ENCODE data around the gene RTL10. TPM values are rescaled to one million over a fixed set of nuclear protein-coding genes. Genes with fewer than 3 reads are reported as not detected.

RTL10 gene
- polyA plus RNA-seq, 2 of the 4 experiments (the other 2 are of a cell fraction) = 4.4 to 5.1 TPM

DNA sequence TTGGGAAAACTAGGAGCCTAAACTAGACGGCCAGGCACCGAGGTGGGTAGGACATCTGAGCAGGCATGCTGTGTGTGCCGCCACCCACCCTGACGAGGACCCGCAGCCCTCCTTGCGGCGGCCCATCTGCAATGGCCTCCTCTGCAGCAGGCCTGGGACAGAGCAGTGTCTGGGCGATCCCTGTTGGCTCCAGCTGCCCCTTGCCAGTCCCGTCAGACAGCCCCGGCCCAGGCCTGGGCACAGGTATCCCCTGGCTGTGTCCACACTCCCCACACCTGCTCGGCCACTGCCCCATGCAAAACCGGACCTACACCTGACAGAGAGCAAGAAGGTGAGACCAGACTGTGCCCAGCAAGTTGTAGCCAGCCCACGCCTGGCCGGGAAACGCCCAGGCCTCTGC is 38.7 kb upstream of the RTL10 start:
- ATAC-seq (no peak), FAIRE-seq (no peak), DNase-seq (ENCODE audit: low read depth in 1 of 2, low spot score in 1 of 2) (no peak)
- TF ChIP-seq FOXS1 (CRISPR knock-in tag; IDR thresholded peaks at IDR 0.05) (no peak), HOXB5 (CRISPR knock-in tag; IDR thresholded peaks at IDR 0.05) (no peak), HOXA7 (CRISPR knock-in tag; IDR thresholded peaks at IDR 0.05) (no peak), EP300 (IDR thresholded peaks at IDR 0.05) (no peak), PHF8 (IDR thresholded peaks at IDR 0.05; ENCODE audit: borderline replicate concordance, low read depth) (no peak), HDAC2 (IDR thresholded peaks at IDR 0.05) (no peak), ZSCAN20 (CRISPR knock-in tag; IDR thresholded peaks at IDR 0.05) (no peak), MAFK (IDR thresholded peaks at IDR 0.05; ENCODE audit: partially characterized antibody) (no peak), ZC3H11A (IDR thresholded peaks at IDR 0.05) (no peak), KDM5A (IDR thresholded peaks at IDR 0.05) (no peak), JUN (IDR thresholded peaks at IDR 0.05) (no peak), FOSB (CRISPR knock-in tag; IDR thresholded peaks at IDR 0.05) (no peak), CHD2 (IDR thresholded peaks at IDR 0.05; ENCODE audit: low read length, partially characterized antibody) (no peak)
- Histone ChIP-seq H3K4me2 (no peak overlapping the region), H3K9me3 (no peaks in the 10 kb centered on the region), H3K4me1 (peaks cover 14% of the 10 kb centered on the region), H3K4me3 (no peak overlapping the region), H3K27ac (no peak overlapping the region)
- CTCF ChIA-PET = interaction anchor here (1.0 to 2.2 kb wide), 2 partner anchors 12 to 163 kb away, joined by 3 to 9 read pairs; no protein-coding TSS in a partner anchor
- POLR2A ChIA-PET = no interaction called here
- WGBS (ENCODE audit: missing lambda C conversion rate) = 67% methylated on average over 3 of the region's 15 CpGs

DNA sequence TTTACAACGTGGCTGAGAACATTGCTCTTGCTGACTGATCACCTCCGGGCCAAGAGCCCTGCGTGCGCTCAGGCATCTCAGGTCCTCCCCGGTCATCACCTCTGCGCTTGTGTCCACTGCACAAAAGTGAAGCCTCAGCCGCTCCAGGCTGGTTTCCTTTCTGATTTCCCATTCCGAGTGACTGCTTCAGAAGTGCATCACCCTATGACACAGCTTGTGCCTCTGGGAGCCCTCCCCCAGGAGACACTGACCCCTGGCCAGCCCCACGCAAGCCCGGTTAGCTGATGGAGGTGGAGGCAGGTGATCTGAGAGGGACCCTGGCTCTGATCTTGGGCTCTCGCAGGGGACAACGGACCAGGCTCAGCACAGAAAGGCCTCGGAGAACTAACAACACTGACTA is 38.3 kb upstream of the RTL10 start:
- DNase-seq (ENCODE audit: low read depth in 1 of 2, low spot score in 1 of 2) (no peak), ATAC-seq (no peak), FAIRE-seq (no peak)
- no peak overlapping the region for H3K27ac ChIP-seq
- CTCF ChIA-PET = interaction anchor here (1.0 to 2.2 kb wide), 2 partner anchors 11 to 162 kb away, joined by 3 to 9 read pairs; no protein-coding TSS in a partner anchor
- H3K4me3 ChIP-seq = no peak overlapping the region
- no peaks in the 10 kb centered on the region for H3K9me3 ChIP-seq
- H3K4me1 ChIP-seq = peaks cover 14% of the 10 kb centered on the region
- TF ChIP-seq, protein P1, sequence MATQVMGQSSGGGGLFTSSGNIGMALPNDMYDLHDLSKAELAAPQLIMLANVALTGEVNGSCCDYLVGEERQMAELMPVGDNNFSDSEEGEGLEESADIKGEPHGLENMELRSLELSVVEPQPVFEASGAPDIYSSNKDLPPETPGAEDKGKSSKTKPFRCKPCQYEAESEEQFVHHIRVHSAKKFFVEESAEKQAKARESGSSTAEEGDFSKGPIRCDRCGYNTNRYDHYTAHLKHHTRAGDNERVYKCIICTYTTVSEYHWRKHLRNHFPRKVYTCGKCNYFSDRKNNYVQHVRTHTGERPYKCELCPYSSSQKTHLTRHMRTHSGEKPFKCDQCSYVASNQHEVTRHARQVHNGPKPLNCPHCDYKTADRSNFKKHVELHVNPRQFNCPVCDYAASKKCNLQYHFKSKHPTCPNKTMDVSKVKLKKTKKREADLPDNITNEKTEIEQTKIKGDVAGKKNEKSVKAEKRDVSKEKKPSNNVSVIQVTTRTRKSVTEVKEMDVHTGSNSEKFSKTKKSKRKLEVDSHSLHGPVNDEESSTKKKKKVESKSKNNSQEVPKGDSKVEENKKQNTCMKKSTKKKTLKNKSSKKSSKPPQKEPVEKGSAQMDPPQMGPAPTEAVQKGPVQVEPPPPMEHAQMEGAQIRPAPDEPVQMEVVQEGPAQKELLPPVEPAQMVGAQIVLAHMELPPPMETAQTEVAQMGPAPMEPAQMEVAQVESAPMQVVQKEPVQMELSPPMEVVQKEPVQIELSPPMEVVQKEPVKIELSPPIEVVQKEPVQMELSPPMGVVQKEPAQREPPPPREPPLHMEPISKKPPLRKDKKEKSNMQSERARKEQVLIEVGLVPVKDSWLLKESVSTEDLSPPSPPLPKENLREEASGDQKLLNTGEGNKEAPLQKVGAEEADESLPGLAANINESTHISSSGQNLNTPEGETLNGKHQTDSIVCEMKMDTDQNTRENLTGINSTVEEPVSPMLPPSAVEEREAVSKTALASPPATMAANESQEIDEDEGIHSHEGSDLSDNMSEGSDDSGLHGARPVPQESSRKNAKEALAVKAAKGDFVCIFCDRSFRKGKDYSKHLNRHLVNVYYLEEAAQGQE (IDR thresholded peaks at IDR 0.05) = no peak
- TF ChIP-seq SREBF2 (IDR thresholded peaks at IDR 0.05) = no peak
- no peak for TF ChIP-seq CHD2 (IDR thresholded peaks at IDR 0.05; ENCODE audit: low read length, partially characterized antibody)
- TF ChIP-seq EP300 (IDR thresholded peaks at IDR 0.05) = no peak
- TF ChIP-seq ZSCAN20 (CRISPR knock-in tag; IDR thresholded peaks at IDR 0.05) = no peak
- TF ChIP-seq JUN (IDR thresholded peaks at IDR 0.05) = no peak
- TF ChIP-seq FOSB (CRISPR knock-in tag; IDR thresholded peaks at IDR 0.05) = no peak
- no peak for TF ChIP-seq POLR2AphosphoS2 (conservative IDR thresholded peaks at IDR 0.05; ENCODE audit: low read length)
- no peak for TF ChIP-seq RARB (CRISPR knock-in tag; IDR thresholded peaks at IDR 0.05)
- no peak for TF ChIP-seq RNF2 (IDR thresholded peaks at IDR 0.05; ENCODE audit: borderline replicate concordance, low read depth)
- no peak for TF ChIP-seq ZC3H11A (IDR thresholded peaks at IDR 0.05)
- TF ChIP-seq RCOR1 (IDR thresholded peaks at IDR 0.05; ENCODE audit: low read depth, low read length) = no peak
- no peak for TF ChIP-seq HEYL (CRISPR knock-in tag; IDR thresholded peaks at IDR 0.05)
- TF ChIP-seq MAZ (IDR thresholded peaks at IDR 0.05; ENCODE audit: borderline replicate concordance, low read depth, low read length) = no peak
- TF ChIP-seq, protein P2, sequence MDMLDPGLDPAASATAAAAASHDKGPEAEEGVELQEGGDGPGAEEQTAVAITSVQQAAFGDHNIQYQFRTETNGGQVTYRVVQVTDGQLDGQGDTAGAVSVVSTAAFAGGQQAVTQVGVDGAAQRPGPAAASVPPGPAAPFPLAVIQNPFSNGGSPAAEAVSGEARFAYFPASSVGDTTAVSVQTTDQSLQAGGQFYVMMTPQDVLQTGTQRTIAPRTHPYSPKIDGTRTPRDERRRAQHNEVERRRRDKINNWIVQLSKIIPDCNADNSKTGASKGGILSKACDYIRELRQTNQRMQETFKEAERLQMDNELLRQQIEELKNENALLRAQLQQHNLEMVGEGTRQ (IDR thresholded peaks at IDR 0.05) = no peak
- TF ChIP-seq, protein P3, sequence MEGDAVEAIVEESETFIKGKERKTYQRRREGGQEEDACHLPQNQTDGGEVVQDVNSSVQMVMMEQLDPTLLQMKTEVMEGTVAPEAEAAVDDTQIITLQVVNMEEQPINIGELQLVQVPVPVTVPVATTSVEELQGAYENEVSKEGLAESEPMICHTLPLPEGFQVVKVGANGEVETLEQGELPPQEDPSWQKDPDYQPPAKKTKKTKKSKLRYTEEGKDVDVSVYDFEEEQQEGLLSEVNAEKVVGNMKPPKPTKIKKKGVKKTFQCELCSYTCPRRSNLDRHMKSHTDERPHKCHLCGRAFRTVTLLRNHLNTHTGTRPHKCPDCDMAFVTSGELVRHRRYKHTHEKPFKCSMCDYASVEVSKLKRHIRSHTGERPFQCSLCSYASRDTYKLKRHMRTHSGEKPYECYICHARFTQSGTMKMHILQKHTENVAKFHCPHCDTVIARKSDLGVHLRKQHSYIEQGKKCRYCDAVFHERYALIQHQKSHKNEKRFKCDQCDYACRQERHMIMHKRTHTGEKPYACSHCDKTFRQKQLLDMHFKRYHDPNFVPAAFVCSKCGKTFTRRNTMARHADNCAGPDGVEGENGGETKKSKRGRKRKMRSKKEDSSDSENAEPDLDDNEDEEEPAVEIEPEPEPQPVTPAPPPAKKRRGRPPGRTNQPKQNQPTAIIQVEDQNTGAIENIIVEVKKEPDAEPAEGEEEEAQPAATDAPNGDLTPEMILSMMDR (IDR thresholded peaks at IDR 0.05) = no peak
- no peak for TF ChIP-seq KDM5A (IDR thresholded peaks at IDR 0.05)
- TF ChIP-seq CBX8 (IDR thresholded peaks at IDR 0.05) = no peak
- TF ChIP-seq HDAC2 (IDR thresholded peaks at IDR 0.05) = no peak
- H3K4me2 ChIP-seq = no peak overlapping the region
- 85% methylated on average over 13 of the region's 13 CpGs for WGBS (ENCODE audit: missing lambda C conversion rate)
- POLR2A ChIA-PET = no interaction called here
